GM12873 (cell line): Measurements from ENCODE around the gene STRADA.

Source experiments
- CTCF ChIP-seq: IDR thresholded peaks from 2 replicates; pipeline ENCODE4 v1.5.1; 2012; ENCODE audit warnings: low read depth, mild to moderate bottlenecking, moderate library complexity, low read length, control low read depth; ENCODE audit not compliant: insufficient read depth; ENCODE audit errors: missing control alignments

The STRADA gene

GRCh38 chr17:63679214-63679613 lies 62.4 kb downstream of the STRADA start:
- TF ChIP-seq CTCF, result peak; percentile 26

- no peak for TF ChIP-seq CTCF
These were observed 65.0 kb downstream of the STRADA start for GRCh38 chr17:63676584-63676983.

- TF ChIP-seq CTCF, result no peak
These were observed 65.7 kb downstream of the STRADA start for GRCh38 chr17:63675607-63676546.

GRCh38 chr17:63675231-63675606 lies 66.4 kb downstream of the STRADA start:
- no peak for TF ChIP-seq CTCF

GRCh38 chr17:63672856-63673255 lies 68.7 kb downstream of the STRADA start:
- TF ChIP-seq CTCF, result no peak

- no peak for TF ChIP-seq CTCF
These were observed 75.9 kb downstream of the STRADA start for GRCh38 chr17:63665527-63666214.

- TF ChIP-seq CTCF, result no peak
These were observed 81.7 kb downstream of the STRADA start for GRCh38 chr17:63659850-63660249.
